Keratinocyte (primary cell): Measurements from ENCODE around the gene ZNF212. TPM values are rescaled to one million over a fixed set of nuclear protein-coding genes. Genes with fewer than 3 reads are reported as not detected.

Experiments
- DNase-seq: peaks from one replicate; pipeline ENCODE4 v3.0.0-alpha.2; 2011; ENCODE audit warnings: low read depth, missing footprints, low spot score
- FAIRE-seq: peaks from 2 replicates; lab custom pipeline; 2011; peaks lifted over from hg19 to GRCh38; lab: Jason Lieb, UNC
- H2AFZ ChIP-seq: 2 replicates; pipeline ENCODE4 v1.6.0; 2012; ENCODE audit warnings: low read length, control low read depth, inconsistent platforms; ENCODE audit not compliant: control insufficient read depth
- H3K27ac ChIP-seq: 2 replicates; pipeline ENCODE4 v1.5.1; 2011; ENCODE audit warnings: low read length; ENCODE audit not compliant: control insufficient read depth, insufficient read depth
- H3K27me3 ChIP-seq: 3 replicates; pipeline ENCODE4 v1.6.0; 2011; ENCODE audit warnings: low read length; ENCODE audit not compliant: control insufficient read depth, insufficient read depth; ENCODE audit errors: extremely low read depth
- H3K36me3 ChIP-seq, 2 experiments: 2 replicates in 1 of 2; 3 replicates in 1 of 2; pipeline ENCODE4 v1.5.1; 2011; ENCODE audit warnings: low read length in 2 of 2, mild to moderate bottlenecking in 1 of 2; ENCODE audit not compliant: control insufficient read depth in 2 of 2, insufficient read depth in 2 of 2; ENCODE audit errors: extremely low read depth in 1 of 2
- H3K4me1 ChIP-seq: 3 replicates; pipeline ENCODE4 v1.5.1; 2011; ENCODE audit warnings: low read length; ENCODE audit not compliant: control insufficient read depth, insufficient read depth; ENCODE audit errors: extremely low read depth
- H3K4me2 ChIP-seq: 3 replicates; pipeline ENCODE4 v1.6.0; 2011; ENCODE audit warnings: low read depth, low read length; ENCODE audit not compliant: control insufficient read depth, insufficient read depth; ENCODE audit errors: extremely low read depth
- H3K4me3 ChIP-seq, 3 experiments: fragments of 200-600 bp in 1 of 3; sonication (generic) in 1 of 3; 2 replicates in 2 of 3; 3 replicates in 1 of 3; pipeline ENCODE4 v1.5.1; 2011 to 2016; ENCODE audit warnings: low read length in 3 of 3, mild to moderate bottlenecking in 3 of 3, control low read depth in 2 of 3, inconsistent platforms in 1 of 3, low read depth in 1 of 3, mixed read lengths in 1 of 3, mixed run types in 1 of 3, moderate library complexity in 1 of 3; ENCODE audit not compliant: control insufficient read depth in 2 of 3, insufficient read depth in 2 of 3; ENCODE audit errors: extremely low read depth in 1 of 3
- H3K79me2 ChIP-seq: 2 replicates; pipeline ENCODE4 v1.6.0; 2012; ENCODE audit warnings: low read length; ENCODE audit not compliant: control insufficient read depth, insufficient read depth
- H3K9ac ChIP-seq: 3 replicates; pipeline ENCODE4 v1.6.0; 2011; ENCODE audit warnings: low read length; ENCODE audit not compliant: control insufficient read depth, insufficient read depth; ENCODE audit errors: extremely low read depth
- H3K9me1 ChIP-seq: 3 replicates; pipeline ENCODE4 v1.6.0; 2011; ENCODE audit warnings: low read length; ENCODE audit not compliant: control insufficient read depth, insufficient read depth; ENCODE audit errors: extremely low read depth
- H3K9me3 ChIP-seq: 2 replicates; pipeline ENCODE4 v1.5.1; 2012; ENCODE audit warnings: low read depth, low read length; ENCODE audit not compliant: control insufficient read depth
- H4K20me1 ChIP-seq: 3 replicates; pipeline ENCODE4 v1.6.0; 2011; ENCODE audit warnings: low read length; ENCODE audit not compliant: control insufficient read depth, insufficient read depth; ENCODE audit errors: extremely low read depth
- CTCF ChIP-seq, 3 experiments: IDR thresholded peaks in 1 of 3; conservative IDR thresholded peaks in 1 of 3; optimal IDR thresholded peaks in 1 of 3; 2 replicates in 2 of 3; 3 replicates in 1 of 3; pipeline versions ENCODE3 to v1.5.1; 2011; ENCODE audit warnings: low read length in 3 of 3, mild to moderate bottlenecking in 3 of 3, moderate library complexity in 2 of 3, control low read depth in 1 of 3, inconsistent platforms in 1 of 3; ENCODE audit not compliant: insufficient read depth in 2 of 3; ENCODE audit errors: extremely low read depth in 1 of 3
- EZH2 ChIP-seq: IDR thresholded peaks from one replicate; pipeline ENCODE4 v1.6.1; 2012; ENCODE audit warnings: inconsistent platforms, mild to moderate bottlenecking, low read length, moderate library complexity
- dilution Hi-C: fragments of 300-500 bp; cut with MboI; formaldehyde crosslinking; loops from one replicate; pipeline ENCODE4 v1.7.0; 2020; ENCODE audit warnings: low sequenced_read_pairs; ENCODE audit not compliant: extremely low pct_ligation_motif_present
- polyA plus RNA-seq, 5 experiments: library from polyadenylated mRNA; depleted of rRNA in 3 of 5; stranded (reverse) in 3 of 5; stranded (forward) in 1 of 5; unstranded in 1 of 5; fragments of >200 nt; gene quantifications; 1 replicate in 1 of 5; 2 replicates in 3 of 5; 3 replicates in 1 of 5; pipeline versions ENCODE4 v1.2.1 to v1.2.3, GENCODE V29; 2011 to 2012; ENCODE audit warnings: missing spikeins in 2 of 5, low read depth in 1 of 5, low replicate concordance in 1 of 5

Gene ZNF212
- polyA plus RNA-seq, 1 donor (not counting 4 experiments of a cell fraction or from before 2014, with no cell fraction given): 3.8 TPM

GRCh38 chr7:149197675-149198074 is 41.8 kb upstream of the ZNF212 start:
- peak overlapping the region; percentile 62 for H3K27ac ChIP-seq
- H3K27me3 ChIP-seq: no peaks in the 10 kb centered on the region
- H3K4me1 ChIP-seq: peaks cover 39% of the 10 kb centered on the region
- H3K4me3 ChIP-seq: peak overlapping the region in 1 of 3 experiments; percentile 17
- FAIRE-seq (peak; percentile 72), DNase-seq (no peak)
- no peak for TF ChIP-seq EZH2
- TF ChIP-seq CTCF (optimal IDR thresholded peaks at IDR 0.05 in 1 of 3, IDR thresholded peaks at IDR 0.05 in 1 of 3, conservative IDR thresholded peaks at IDR 0.05 in 1 of 3; ENCODE audit: extremely low read depth in 1 of 3, insufficient read depth in 2 of 3, low read length in 3 of 3): peak; percentile 10 to 64 (median 14)
- H3K9me1 ChIP-seq: no peaks in the 10 kb centered on the region
- H3K4me2 ChIP-seq: peak overlapping the region; percentile 81
- peaks cover 56% of the 10 kb centered on the region for H3K79me2 ChIP-seq
- H2AFZ ChIP-seq: no peak overlapping the region
- no peaks in the 10 kb centered on the region for H3K9me3 ChIP-seq
- H3K36me3 ChIP-seq: peaks cover 27 to 35% of the 10 kb centered on the region in 2 experiments
- H3K9ac ChIP-seq: peak overlapping the region; percentile 24
- H4K20me1 ChIP-seq: no peaks in the 10 kb centered on the region
- dilution Hi-C loops: no loop called here

GRCh38 chr7:149198161-149198816 is 41.2 kb upstream of the ZNF212 start:
- TF ChIP-seq EZH2: no peak
- TF ChIP-seq CTCF (optimal IDR thresholded peaks at IDR 0.05 in 1 of 3, IDR thresholded peaks at IDR 0.05 in 1 of 3, conservative IDR thresholded peaks at IDR 0.05 in 1 of 3; ENCODE audit: extremely low read depth in 1 of 3, insufficient read depth in 2 of 3, low read length in 3 of 3): no peak
- H3K79me2 ChIP-seq: peaks cover 62% of the 10 kb centered on the region
- peaks cover 39% of the 10 kb centered on the region for H3K4me1 ChIP-seq
- dilution Hi-C loops: no loop called here
- H3K27ac ChIP-seq: peak overlapping the region; percentile 62
- H2AFZ ChIP-seq: no peak overlapping the region
- no peaks in the 10 kb centered on the region for H3K9me1 ChIP-seq
- H3K9ac ChIP-seq: peak overlapping the region; percentile 24
- H3K9me3 ChIP-seq: no peaks in the 10 kb centered on the region
- no peaks in the 10 kb centered on the region for H3K27me3 ChIP-seq
- DNase-seq: no peak
- H3K4me3 ChIP-seq: peak overlapping the region in 1 of 3 experiments; percentile 17
- H3K36me3 ChIP-seq: peaks cover 33 to 41% of the 10 kb centered on the region in 2 experiments
- no peaks in the 10 kb centered on the region for H4K20me1 ChIP-seq
- FAIRE-seq: no peak
- H3K4me2 ChIP-seq: peak overlapping the region; percentile 81
